OCI-M2 (cell line): Measurements from ENCODE around the gene ZFP62.
"Not testable (repeated sequence)": the region's sequence is repeated elsewhere in the genome, so short reads cannot be mapped to it uniquely, and the experiment has no call there.

Experiments
- DNase-seq: peaks from one replicate; lab custom pipeline; 2025; ENCODE audit not compliant: unreplicated experiment; lab: John Stamatoyannopoulos, UW

Gene ZFP62

GRCh38 chr5:180860887-180861822 is at the start of gene ZFP62:
Gene ZFP62 (minus strand): TSS chr5:180861276. CDS start chr5:180861219, 57 bp downstream.
- peak; percentile 32 for DNase-seq

DNA sequence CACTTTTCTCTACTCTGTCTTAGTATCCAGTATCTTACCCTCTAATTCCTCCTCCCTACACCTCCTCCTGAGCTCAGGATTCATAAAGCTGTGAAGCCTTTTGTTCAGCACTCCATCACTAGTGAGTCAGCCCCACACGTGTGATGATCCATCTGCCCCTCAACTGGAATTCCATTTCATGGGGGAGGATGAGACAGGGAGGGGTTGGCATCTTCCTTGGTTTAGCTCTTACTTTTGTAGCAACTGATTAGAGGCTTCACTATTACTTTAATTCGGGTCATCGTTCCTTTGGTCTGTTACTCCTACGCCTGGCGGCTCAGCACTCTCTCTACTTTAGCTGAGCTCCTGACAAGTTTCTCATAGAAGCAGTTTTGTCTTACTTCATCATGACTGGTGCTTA is 49.7 kb upstream of the ZFP62 start:
- DNase-seq: no peak

DNA sequence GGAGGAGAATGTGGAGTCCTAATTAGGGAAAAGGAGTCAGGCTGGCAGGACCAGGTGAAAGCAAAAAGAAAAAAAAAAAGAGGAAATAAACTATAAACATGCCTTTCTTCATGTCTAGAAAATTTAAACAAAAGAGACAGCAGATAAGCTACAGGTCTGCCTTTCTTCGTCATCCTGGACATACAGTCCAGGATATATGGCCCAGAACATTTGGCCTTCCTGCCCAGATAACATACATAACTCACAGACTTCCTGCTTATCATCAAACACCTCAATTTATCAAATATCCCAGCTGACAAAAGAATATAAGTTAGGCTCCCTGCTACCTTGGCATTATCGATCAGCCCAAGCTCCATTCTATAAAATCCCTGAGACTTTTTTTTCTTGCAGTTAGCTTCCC is 49.1 kb upstream of the ZFP62 start:
- DNase-seq: no peak

GRCh38 chr5:180909782-180910181 is 48.7 kb upstream of the ZFP62 start:
- no peak for DNase-seq

DNA sequence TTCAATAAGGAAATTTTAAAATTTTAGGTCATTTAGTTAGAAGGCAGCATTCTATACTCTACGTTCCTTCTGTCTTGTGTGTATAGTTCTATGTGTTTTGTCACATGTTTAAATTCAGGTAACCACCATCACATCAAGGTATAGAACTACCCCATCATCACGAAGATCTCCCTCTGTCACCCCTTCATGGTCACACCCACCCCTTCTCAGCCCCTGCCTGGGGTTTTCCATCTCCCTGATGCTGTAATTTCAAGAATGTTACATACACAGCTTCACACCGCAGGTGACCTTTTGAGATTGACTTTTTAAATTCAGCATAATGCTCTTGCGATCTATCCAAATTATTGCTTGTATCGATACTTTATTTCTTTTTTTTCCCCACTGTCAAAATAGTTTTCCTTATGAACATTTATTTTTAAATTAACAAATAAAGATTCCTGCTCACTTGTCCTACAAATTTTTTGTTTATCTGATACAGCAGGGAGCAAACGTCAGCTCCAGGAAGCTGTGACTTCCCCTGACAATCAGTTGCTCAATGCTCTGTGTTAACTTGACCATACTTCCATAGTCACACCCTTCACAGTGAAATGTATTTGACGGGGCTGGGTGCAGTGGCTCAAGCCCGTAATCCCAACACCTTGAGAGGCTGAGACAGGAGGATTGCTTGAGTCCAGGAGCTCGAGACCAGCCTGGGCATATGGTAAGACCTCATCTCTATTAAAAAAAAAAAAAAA is 48.1 kb upstream of the ZFP62 start:
- DNase-seq: no peak

DNA sequence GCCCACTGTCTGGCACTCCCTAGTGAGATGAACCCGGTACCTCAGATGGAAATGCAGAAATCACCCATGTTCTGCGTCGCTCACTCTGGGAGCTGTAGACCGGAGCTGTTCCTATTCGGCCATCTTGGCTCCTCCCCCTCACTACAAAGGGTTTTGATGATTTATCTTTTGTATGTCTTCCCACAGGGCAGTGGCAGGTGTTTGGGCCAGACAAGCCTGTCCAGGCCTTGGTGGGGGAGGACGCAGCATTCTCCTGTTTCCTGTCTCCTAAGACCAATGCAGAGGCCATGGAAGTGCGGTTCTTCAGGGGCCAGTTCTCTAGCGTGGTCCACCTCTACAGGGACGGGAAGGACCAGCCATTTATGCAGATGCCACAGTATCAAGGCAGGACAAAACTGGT is 47.3 kb upstream of the ZFP62 start:
- no peak for DNase-seq

DNA sequence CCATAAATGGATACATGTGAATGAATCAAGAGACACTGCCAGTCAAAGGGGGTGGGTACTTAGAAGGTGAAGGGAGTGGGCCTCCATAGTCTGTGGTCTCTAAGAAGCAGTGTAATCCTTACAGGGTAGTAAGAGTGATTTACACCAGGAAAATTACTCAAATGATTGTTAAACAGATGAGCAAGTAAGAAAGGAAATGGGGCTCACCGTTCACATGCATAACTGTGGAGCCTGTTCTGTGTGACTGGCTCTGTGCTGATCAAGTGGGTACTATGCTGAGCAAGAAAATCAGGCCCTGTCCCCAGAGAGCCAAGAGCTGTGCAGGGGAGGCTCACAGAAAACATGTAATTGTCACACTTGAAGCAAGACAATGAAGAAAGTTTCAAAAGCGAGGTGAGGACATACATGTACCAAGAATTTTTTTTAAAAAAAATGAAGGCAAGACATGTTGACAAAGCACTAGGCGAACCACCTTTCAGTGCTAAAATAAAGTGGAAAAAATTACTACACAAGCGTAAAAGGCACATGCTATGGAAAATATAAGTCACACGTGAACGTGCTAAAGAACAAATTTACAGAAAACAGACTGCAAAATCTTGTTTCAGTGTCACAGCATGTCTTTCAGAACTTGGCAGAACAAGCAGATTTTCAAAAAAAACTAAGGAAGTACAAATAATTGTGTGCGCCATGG is 40.4 kb upstream of the ZFP62 start:
- DNase-seq: no peak

- DNase-seq: no peak
These were observed 39.1 kb upstream of the ZFP62 start for GRCh38 chr5:180900178-180900577.

GRCh38 chr5:180898621-180899246 is 37.7 kb upstream of the ZFP62 start, which contains the start of gene BTNL8:
Gene BTNL8 (plus strand): TSS chr5:180899159. CDS start chr5:180899311, 152 bp downstream.
- no peak for DNase-seq

- not testable (repeated sequence) for DNase-seq
These were observed 34.3 kb upstream of the ZFP62 start for GRCh38 chr5:180895330-180895729.

DNA sequence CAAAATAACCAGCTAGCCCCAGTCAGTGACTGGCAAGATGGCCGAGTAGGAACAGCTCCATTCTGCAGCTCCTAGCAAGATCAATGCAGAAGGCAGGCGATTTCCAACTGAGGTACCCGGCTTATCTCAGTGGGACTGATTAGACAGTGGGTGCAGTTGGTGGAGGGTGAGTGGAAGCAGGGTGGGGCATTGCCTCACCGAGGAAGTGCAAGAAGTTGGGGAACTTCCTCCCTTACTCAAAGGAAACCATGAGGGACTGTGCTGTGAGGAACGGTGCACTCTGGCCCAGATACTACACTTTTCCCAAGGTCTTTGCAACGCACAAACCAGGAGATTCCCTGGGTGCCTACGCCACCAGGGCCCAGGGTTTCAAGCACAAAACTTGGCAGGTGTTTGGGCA is 28.3 kb upstream of the ZFP62 start:
- no peak for DNase-seq

DNA sequence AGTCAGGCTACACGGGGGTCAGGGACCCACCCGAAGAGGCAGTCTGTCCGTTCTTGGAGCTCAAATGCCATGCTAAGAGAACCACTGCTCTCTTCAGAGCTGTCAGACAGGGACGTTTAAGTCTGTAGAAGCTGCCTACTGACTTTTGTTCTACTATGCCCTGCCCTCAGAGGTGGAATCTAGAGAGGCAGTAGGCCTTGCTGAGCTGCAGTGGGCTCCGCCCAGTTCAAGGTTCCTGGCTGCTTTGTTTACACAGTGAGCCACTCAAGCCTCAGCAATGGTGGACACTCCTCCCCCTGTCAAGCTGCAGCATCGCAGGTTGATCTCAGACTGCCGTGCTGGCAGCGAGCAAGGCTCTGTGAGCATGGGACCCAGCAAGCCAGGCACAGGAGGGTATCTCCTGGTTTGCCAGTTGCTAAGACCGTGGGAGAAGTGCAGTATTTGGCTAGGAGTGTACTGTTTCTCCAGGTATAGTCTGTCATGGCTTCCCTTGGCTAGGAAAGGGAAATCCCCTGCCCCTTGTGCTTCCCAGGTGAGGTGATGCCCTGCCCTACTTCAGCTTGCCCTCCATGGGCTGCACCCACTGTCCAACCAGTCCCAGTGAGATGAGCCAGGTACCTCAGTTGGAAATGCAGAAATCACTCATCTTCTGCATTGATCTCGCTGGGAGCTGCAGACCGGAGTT is 24.9 kb upstream of the ZFP62 start:
- DNase-seq: not testable (repeated sequence)

GRCh38 chr5:180875860-180876426 is 14.9 kb upstream of the ZFP62 start:
- no peak for DNase-seq

- DNase-seq: no peak
These were observed 13.9 kb upstream of the ZFP62 start for GRCh38 chr5:180874804-180875582.

DNA sequence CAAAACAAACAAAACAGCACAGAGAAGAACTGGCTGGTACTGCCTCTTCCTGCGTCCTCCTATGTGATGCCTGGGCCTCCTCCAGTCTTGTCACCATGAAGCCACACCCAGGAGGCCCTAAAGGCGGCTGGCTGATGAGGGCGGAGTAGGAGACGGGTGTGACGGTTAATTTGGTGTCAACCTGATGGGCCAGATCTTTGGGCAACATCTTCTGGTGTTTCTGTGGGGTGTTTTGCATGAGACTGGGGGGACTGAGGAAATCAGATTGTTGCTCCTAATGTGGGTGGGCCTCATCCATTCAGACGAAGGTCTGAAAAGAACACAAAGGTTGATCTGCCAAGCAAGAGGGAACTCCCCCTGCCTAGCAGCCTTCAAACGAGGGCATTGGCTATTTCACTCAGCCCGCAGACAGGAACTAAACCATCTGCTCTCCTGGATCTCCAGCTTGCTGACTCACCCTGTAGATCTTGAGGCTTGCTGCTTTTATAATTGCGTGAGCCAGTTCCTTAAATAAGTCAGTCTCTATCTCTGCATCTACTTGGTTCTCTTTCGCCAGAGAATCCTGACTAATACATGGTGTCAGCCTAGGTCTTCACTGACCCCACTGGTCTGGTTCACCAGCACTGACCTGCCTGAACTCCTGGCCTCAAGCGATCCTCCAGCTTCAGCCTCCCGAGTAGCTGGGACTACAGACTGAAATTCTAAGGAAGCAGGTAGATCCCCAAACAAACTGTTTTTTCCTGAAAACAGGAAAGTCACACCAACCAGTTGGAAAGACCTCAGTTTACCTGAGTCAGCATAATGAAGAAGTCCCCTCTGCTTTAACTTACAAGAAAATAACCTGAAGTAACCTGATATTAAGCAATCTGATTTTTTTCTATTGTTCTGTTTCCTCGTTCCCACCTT is 12.8 kb upstream of the ZFP62 start:
- no peak for DNase-seq

- no peak for DNase-seq
These were observed 11.3 kb upstream of the ZFP62 start for GRCh38 chr5:180872419-180872818.

- no peak for DNase-seq
These were observed 9.4 kb upstream of the ZFP62 start for GRCh38 chr5:180870276-180871068.
